Keratinocyte (primary cell): ENCODE results near the gene FLT3. TPM values are rescaled to one million over a fixed set of nuclear protein-coding genes. Genes with fewer than 3 reads are reported as not detected.
"Not testable (repeated sequence)": the region's sequence is repeated elsewhere in the genome, so short reads cannot be mapped to it uniquely, and the experiment has no call there.

Experiments
- DNase-seq: peaks from one replicate; pipeline ENCODE4 v3.0.0-alpha.2; 2011; ENCODE audit warnings: low read depth, missing footprints, low spot score
- FAIRE-seq: peaks from 2 replicates; lab custom pipeline; 2011; peaks lifted over from hg19 to GRCh38; lab: Jason Lieb, UNC
- H2AFZ ChIP-seq: 2 replicates; pipeline ENCODE4 v1.6.0; 2012; ENCODE audit warnings: low read length, control low read depth, inconsistent platforms; ENCODE audit not compliant: control insufficient read depth
- H3K27ac ChIP-seq: 2 replicates; pipeline ENCODE4 v1.5.1; 2011; ENCODE audit warnings: low read length; ENCODE audit not compliant: control insufficient read depth, insufficient read depth
- H3K27me3 ChIP-seq: 3 replicates; pipeline ENCODE4 v1.6.0; 2011; ENCODE audit warnings: low read length; ENCODE audit not compliant: control insufficient read depth, insufficient read depth; ENCODE audit errors: extremely low read depth
- H3K36me3 ChIP-seq, 2 experiments: 2 replicates in 1 of 2; 3 replicates in 1 of 2; pipeline ENCODE4 v1.5.1; 2011; ENCODE audit warnings: low read length in 2 of 2, mild to moderate bottlenecking in 1 of 2; ENCODE audit not compliant: control insufficient read depth in 2 of 2, insufficient read depth in 2 of 2; ENCODE audit errors: extremely low read depth in 1 of 2
- H3K4me1 ChIP-seq: 3 replicates; pipeline ENCODE4 v1.5.1; 2011; ENCODE audit warnings: low read length; ENCODE audit not compliant: control insufficient read depth, insufficient read depth; ENCODE audit errors: extremely low read depth
- H3K4me2 ChIP-seq: 3 replicates; pipeline ENCODE4 v1.6.0; 2011; ENCODE audit warnings: low read depth, low read length; ENCODE audit not compliant: control insufficient read depth, insufficient read depth; ENCODE audit errors: extremely low read depth
- H3K4me3 ChIP-seq, 3 experiments: fragments of 200-600 bp in 1 of 3; sonication (generic) in 1 of 3; 2 replicates in 2 of 3; 3 replicates in 1 of 3; pipeline ENCODE4 v1.5.1; 2011 to 2016; ENCODE audit warnings: low read length in 3 of 3, mild to moderate bottlenecking in 3 of 3, control low read depth in 2 of 3, inconsistent platforms in 1 of 3, low read depth in 1 of 3, mixed read lengths in 1 of 3, mixed run types in 1 of 3, moderate library complexity in 1 of 3; ENCODE audit not compliant: control insufficient read depth in 2 of 3, insufficient read depth in 2 of 3; ENCODE audit errors: extremely low read depth in 1 of 3
- H3K79me2 ChIP-seq: 2 replicates; pipeline ENCODE4 v1.6.0; 2012; ENCODE audit warnings: low read length; ENCODE audit not compliant: control insufficient read depth, insufficient read depth
- H3K9ac ChIP-seq: 3 replicates; pipeline ENCODE4 v1.6.0; 2011; ENCODE audit warnings: low read length; ENCODE audit not compliant: control insufficient read depth, insufficient read depth; ENCODE audit errors: extremely low read depth
- H3K9me1 ChIP-seq: 3 replicates; pipeline ENCODE4 v1.6.0; 2011; ENCODE audit warnings: low read length; ENCODE audit not compliant: control insufficient read depth, insufficient read depth; ENCODE audit errors: extremely low read depth
- H3K9me3 ChIP-seq: 2 replicates; pipeline ENCODE4 v1.5.1; 2012; ENCODE audit warnings: low read depth, low read length; ENCODE audit not compliant: control insufficient read depth
- H4K20me1 ChIP-seq: 3 replicates; pipeline ENCODE4 v1.6.0; 2011; ENCODE audit warnings: low read length; ENCODE audit not compliant: control insufficient read depth, insufficient read depth; ENCODE audit errors: extremely low read depth
- CTCF ChIP-seq, 3 experiments: IDR thresholded peaks in 1 of 3; conservative IDR thresholded peaks in 1 of 3; optimal IDR thresholded peaks in 1 of 3; 2 replicates in 2 of 3; 3 replicates in 1 of 3; pipeline versions ENCODE3 to v1.5.1; 2011; ENCODE audit warnings: low read length in 3 of 3, mild to moderate bottlenecking in 3 of 3, moderate library complexity in 2 of 3, control low read depth in 1 of 3, inconsistent platforms in 1 of 3; ENCODE audit not compliant: insufficient read depth in 2 of 3; ENCODE audit errors: extremely low read depth in 1 of 3
- EZH2 ChIP-seq: IDR thresholded peaks from one replicate; pipeline ENCODE4 v1.6.1; 2012; ENCODE audit warnings: inconsistent platforms, mild to moderate bottlenecking, low read length, moderate library complexity
- dilution Hi-C: fragments of 300-500 bp; cut with MboI; formaldehyde crosslinking; loops from one replicate; pipeline ENCODE4 v1.7.0; 2020; ENCODE audit warnings: low sequenced_read_pairs; ENCODE audit not compliant: extremely low pct_ligation_motif_present
- polyA plus RNA-seq, 5 experiments: library from polyadenylated mRNA; depleted of rRNA in 3 of 5; stranded (reverse) in 3 of 5; stranded (forward) in 1 of 5; unstranded in 1 of 5; fragments of >200 nt; gene quantifications; 1 replicate in 1 of 5; 2 replicates in 3 of 5; 3 replicates in 1 of 5; pipeline versions ENCODE4 v1.2.1 to v1.2.3, GENCODE V29; 2011 to 2012; ENCODE audit warnings: missing spikeins in 2 of 5, low read depth in 1 of 5, low replicate concordance in 1 of 5

The FLT3 gene
- polyA plus RNA-seq, 1 donor (not counting 4 experiments of a cell fraction or from before 2014, with no cell fraction given): not detected

GRCh38 chr13:28010046-28010445 lies 90.3 kb downstream of the FLT3 start:
- no peaks in the 10 kb centered on the region for H3K9me3 ChIP-seq
- H4K20me1 ChIP-seq: no peaks in the 10 kb centered on the region
- no peaks in the 10 kb centered on the region for H3K36me3 ChIP-seq
- TF ChIP-seq EZH2 (no peak), CTCF (optimal IDR thresholded peaks at IDR 0.05 in 1 of 3, IDR thresholded peaks at IDR 0.05 in 1 of 3, conservative IDR thresholded peaks at IDR 0.05 in 1 of 3; ENCODE audit: extremely low read depth in 1 of 3, insufficient read depth in 2 of 3, low read length in 3 of 3) (no peak)
- H3K4me1 ChIP-seq: peaks cover 5% of the 10 kb centered on the region
- no peak overlapping the region for H3K27ac ChIP-seq
- no peaks in the 10 kb centered on the region for H3K27me3 ChIP-seq
- dilution Hi-C loops: no loop called here
- no peaks in the 10 kb centered on the region for H3K79me2 ChIP-seq
- no peak overlapping the region for H3K4me2 ChIP-seq
- H3K4me3 ChIP-seq: no peak overlapping the region
- H2AFZ ChIP-seq: no peak overlapping the region
- no peak overlapping the region for H3K9ac ChIP-seq
- no peak for DNase-seq
- no peak for FAIRE-seq
- H3K9me1 ChIP-seq: no peaks in the 10 kb centered on the region

- dilution Hi-C loops, H3K4me3 ChIP-seq, H2AFZ ChIP-seq, FAIRE-seq, H3K9ac ChIP-seq, H4K20me1 ChIP-seq, H3K27ac ChIP-seq, H3K4me1 ChIP-seq, DNase-seq, H3K9me3 ChIP-seq, H3K9me1 ChIP-seq, H3K27me3 ChIP-seq, H3K4me2 ChIP-seq, H3K36me3 ChIP-seq, H3K79me2 ChIP-seq: not testable (repeated sequence)
These were observed 95.4 kb downstream of the FLT3 start for GRCh38 chr13:28005016-28005415.
